GM23338 (cell line): Measurements from ENCODE around the gene SETDB2.

Experiments
- CREB1 ChIP-seq: fragments of 250-450 bp; sonication (Bioruptor Pico); IDR thresholded peaks from 2 replicates; pipeline ENCODE4 v1.5.0; 2020; ENCODE audit warnings: low read depth, mild to moderate bottlenecking, moderate library complexity
- CTCF ChIP-seq, 2 experiments: fragments of 200-600 bp in 1 of 2; sonication (generic) in 1 of 2; conservative IDR thresholded peaks; 2 replicates each; pipeline versions ENCODE4 v1.5.1 to v1.6.1; 2016 to 2017; ENCODE audit warnings: antibody characterized with exemption in 2 of 2, low read depth in 2 of 2, mild to moderate bottlenecking in 2 of 2, moderate library complexity in 1 of 2
- EZH2 ChIP-seq: fragments of 200-600 bp; sonication (generic); IDR thresholded peaks from one replicate; pipeline ENCODE4 v1.8.0; 2017; ENCODE audit warnings: antibody characterized with exemption, mild to moderate bottlenecking, low read depth; ENCODE audit not compliant: unreplicated experiment
- JUNB ChIP-seq: IDR thresholded peaks from one replicate; pipeline ENCODE4 v1.6.1; 2016; ENCODE audit warnings: antibody characterized with exemption; ENCODE audit not compliant: unreplicated experiment
- POLR2AphosphoS5 ChIP-seq: IDR thresholded peaks from 2 replicates; pipeline ENCODE4 v1.6.1; 2016; ENCODE audit warnings: antibody characterized with exemption, low read depth
- STAT1 ChIP-seq: IDR thresholded peaks from one replicate; pipeline ENCODE4 v1.6.1; 2016; ENCODE audit warnings: antibody characterized with exemption; ENCODE audit not compliant: unreplicated experiment
- ZNF331 ChIP-seq: fragments of 250-450 bp; sonication (Bioruptor Pico); IDR thresholded peaks from 2 replicates; pipeline ENCODE4 v1.5.0; 2020; ENCODE audit warnings: low read depth, mild to moderate bottlenecking, moderate library complexity
- TF ChIP-seq, protein P1 (sequence below): IDR thresholded peaks from 2 replicates; pipeline ENCODE4 v1.6.1; 2016; ENCODE audit warnings: antibody characterized with exemption

GRCh38 chr13:49488563-49488962 lies 44.5 kb downstream of the SETDB2 start:
- TF ChIP-seq CTCF (conservative IDR thresholded peaks at IDR 0.05; ENCODE audit: low read depth in 2 of 2), result no peak
- no peak for TF ChIP-seq JUNB
- no peak for TF ChIP-seq EZH2
- TF ChIP-seq STAT1, result no peak
- TF ChIP-seq POLR2AphosphoS5, result no peak
- no peak for TF ChIP-seq CREB1
- TF ChIP-seq, protein P1, sequence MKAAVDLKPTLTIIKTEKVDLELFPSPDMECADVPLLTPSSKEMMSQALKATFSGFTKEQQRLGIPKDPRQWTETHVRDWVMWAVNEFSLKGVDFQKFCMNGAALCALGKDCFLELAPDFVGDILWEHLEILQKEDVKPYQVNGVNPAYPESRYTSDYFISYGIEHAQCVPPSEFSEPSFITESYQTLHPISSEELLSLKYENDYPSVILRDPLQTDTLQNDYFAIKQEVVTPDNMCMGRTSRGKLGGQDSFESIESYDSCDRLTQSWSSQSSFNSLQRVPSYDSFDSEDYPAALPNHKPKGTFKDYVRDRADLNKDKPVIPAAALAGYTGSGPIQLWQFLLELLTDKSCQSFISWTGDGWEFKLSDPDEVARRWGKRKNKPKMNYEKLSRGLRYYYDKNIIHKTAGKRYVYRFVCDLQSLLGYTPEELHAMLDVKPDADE, result no peak
- no peak for TF ChIP-seq ZNF331
